ENCODE results near the gene OGFOD3. TPM values are rescaled to one million over a fixed set of nuclear protein-coding genes. Genes with fewer than 3 reads are reported as not detected.

Gene OGFOD3
- total and polyA plus RNA-seq, 2 donors (not counting 1 experiment from before 2014, with no cell fraction given): 22.6 to 30.5 TPM

- Mint-ChIP-seq H3K27ac (no peak overlapping the region), H3K4me1 (peaks cover 6% of the 10 kb centered on the region), H3K9me3 (ENCODE audit: insufficient read depth) (no peaks in the 10 kb centered on the region), H3K27me3 (peaks cover 12% of the 10 kb centered on the region), H3K4me3 (no peak overlapping the region)
- Histone ChIP-seq H3K4me3 (ENCODE audit: control extremely low read depth in 1 of 5, extremely low read depth in 1 of 5, insufficient read depth in 1 of 5, low read depth in 2 of 5, low read length in 4 of 5) (no peak overlapping the region), H3K27ac (ENCODE audit: low read length in 2 of 2) (no peak overlapping the region), H3K9ac (ENCODE audit: low read length) (no peak overlapping the region), H3K4me1 (ENCODE audit: control insufficient read depth in 2 of 2, insufficient read depth in 2 of 2, low read length in 2 of 2) (peaks cover 4% of the 10 kb centered on the region in 2 donors), H3K36me3 (replicated peaks in 1 of 2; ENCODE audit: control extremely low read depth in 1 of 2, control insufficient read depth in 1 of 2, extremely low read depth in 1 of 2, insufficient read depth in 2 of 2, low read length in 1 of 2) (no peaks in the 10 kb centered on the region), H2AFZ (ENCODE audit: insufficient read depth, low read depth, low read length, poor library complexity, severe bottlenecking) (no peak overlapping the region), H3K27me3 (replicated peaks in 1 of 4; ENCODE audit: control extremely low read depth in 1 of 4, control insufficient read depth in 3 of 4, insufficient read depth in 4 of 4, low read length in 3 of 4) (peaks cover 0 to 10% (median 0%) of the 10 kb centered on the region in 4 experiments), H3K9me3 (ENCODE audit: control extremely low read depth in 1 of 3, control insufficient read depth in 2 of 3, insufficient read depth in 1 of 3, low read length in 2 of 3) (peaks cover 0 to 5% (median 0%) of the 10 kb centered on the region in 3 donors), H4K20me1 (ENCODE audit: control insufficient read depth, insufficient read depth, low read length, poor library complexity, severe bottlenecking) (no peaks in the 10 kb centered on the region), H3K79me2 (ENCODE audit: control insufficient read depth, insufficient read depth, low read length) (no peaks in the 10 kb centered on the region), H3K4me2 (replicated peaks; ENCODE audit: low read depth, low read length, poor library complexity, severe bottlenecking) (no peak overlapping the region)
- ATAC-seq (ENCODE audit: low read depth): no peak
- TF ChIP-seq CTCF (IDR thresholded peaks at IDR 0.05) (no peak), EZH2 (IDR thresholded peaks at IDR 0.05; ENCODE audit: borderline replicate concordance, insufficient read depth, low read depth, low read length, poor library complexity, severe bottlenecking) (no peak)
- POLR2A ChIA-PET: no interaction called here
- CTCF ChIA-PET: no interaction called here
- 96% methylated on average over 20 of the region's 28 CpGs for WGBS (ENCODE audit: insufficient coverage)
- DNase-seq: no peak
- intact Hi-C loops (cut with micrococcal nuclease): no loop called here
Measured at GRCh38 chr17:82342361-82343079, 75.9 kb downstream of the OGFOD3 start.
